HEK293 (cell line): ENCODE results near the gene ATAD1.
A peak's percentile ranks its signal among the peaks of the same experiment; 100 is the strongest.

ENCODE experiments used
- CTCF ChIA-PET: fragments of 350-600 bp; formaldehyde crosslinking; extraction: SDS; loops from one replicate; lab custom pipeline; 2021; ENCODE audit warnings: antibody characterized with exemption; lab: Yijun Ruan, JAX
- POLR2A ChIA-PET: fragments of 300-600 bp; formaldehyde crosslinking; extraction: SDS; loops from one replicate; lab custom pipeline; 2020; ENCODE audit warnings: antibody characterized with exemption, inconsistent platforms; lab: Yijun Ruan, JAX
- H3K27ac ChIP-seq: fragments of 200-500 bp; sonication (Bioruptor generic); 2 replicates; pipeline ENCODE4 v1.5.1; 2014; ENCODE audit warnings: low read depth, low read length, control low read depth, inconsistent platforms; ENCODE audit errors: extremely low read depth
- H3K36me3 ChIP-seq, 2 experiments: fragments of 200-500 bp in 1 of 2; sonication (Bioruptor generic) in 1 of 2; 1 replicate in 1 of 2; 2 replicates in 1 of 2; pipeline ENCODE4 v1.5.1; 2014 to 2017; ENCODE audit warnings: inconsistent platforms in 2 of 2, low read length in 2 of 2; ENCODE audit not compliant: control insufficient read depth in 2 of 2, insufficient read depth in 1 of 2
- H3K4me1 ChIP-seq: fragments of 200-500 bp; sonication (Bioruptor generic); 2 replicates; pipeline ENCODE4 v1.5.1; 2014; ENCODE audit warnings: mild to moderate bottlenecking, low read length, inconsistent platforms; ENCODE audit not compliant: control insufficient read depth, insufficient read depth
- H3K4me3 ChIP-seq: 2 replicates; pipeline ENCODE4 v1.5.1; 2011; ENCODE audit warnings: low read depth, mild to moderate bottlenecking, control low read depth, low read length, moderate library complexity
- H3K9me3 ChIP-seq: fragments of 200-500 bp; sonication (Bioruptor generic); 2 replicates; pipeline ENCODE4 v1.5.1; 2014; ENCODE audit warnings: low read depth, low read length, inconsistent platforms; ENCODE audit not compliant: control insufficient read depth, insufficient read depth
- HOXA7 ChIP-seq: sonication (generic); formaldehyde crosslinking; IDR thresholded peaks from 2 replicates; pipeline ENCODE4 v1.8.1; 2022; ENCODE audit warnings: missing genetic modification reagents, borderline replicate concordance
- INSM2 ChIP-seq: fragments of 450-650 bp; formaldehyde crosslinking; IDR thresholded peaks from 2 replicates; pipeline ENCODE4 v1.5.1; 2016; ENCODE audit warnings: missing biosample characterization, missing genetic modification characterization
- KLF1 ChIP-seq: fragments of 450-650 bp; formaldehyde crosslinking; IDR thresholded peaks from 2 replicates; pipeline ENCODE4 v1.5.1; 2016; ENCODE audit warnings: missing biosample characterization, missing genetic modification characterization
- KLF16 ChIP-seq: fragments of 450-650 bp; formaldehyde crosslinking; IDR thresholded peaks from 2 replicates; pipeline ENCODE4 v1.5.1; 2017; ENCODE audit warnings: missing biosample characterization, missing genetic modification characterization
- MZF1 ChIP-seq: fragments of 450-650 bp; formaldehyde crosslinking; IDR thresholded peaks from 2 replicates; pipeline ENCODE4 v1.5.1; 2017; ENCODE audit warnings: missing biosample characterization, missing genetic modification characterization, borderline replicate concordance
- PBX3 ChIP-seq: sonication (generic); formaldehyde crosslinking; IDR thresholded peaks from 2 replicates; pipeline ENCODE4 v1.8.1; 2022; ENCODE audit warnings: mild to moderate bottlenecking, moderate library complexity, missing genetic modification reagents
- REPIN1 ChIP-seq: fragments of 450-650 bp; formaldehyde crosslinking; IDR thresholded peaks from 2 replicates; pipeline ENCODE4 v1.5.1; 2017; ENCODE audit warnings: missing biosample characterization, missing genetic modification characterization, low read depth
- SP7 ChIP-seq: fragments of 450-650 bp; formaldehyde crosslinking; IDR thresholded peaks from 2 replicates; pipeline ENCODE4 v1.5.1; 2016; ENCODE audit warnings: missing biosample characterization, missing genetic modification characterization
- ZBTB11 ChIP-seq: fragments of 450-650 bp; formaldehyde crosslinking; conservative IDR thresholded peaks from 2 replicates; pipeline ENCODE4 v1.5.1; 2016; ENCODE audit warnings: low read depth, missing biosample characterization, missing genetic modification characterization
- ZBTB26 ChIP-seq: fragments of 450-650 bp; formaldehyde crosslinking; optimal IDR thresholded peaks from 2 replicates; pipeline ENCODE3; 2016; ENCODE audit warnings: missing biosample characterization, mild to moderate bottlenecking, missing genetic modification characterization
- ZBTB8A ChIP-seq: fragments of 450-650 bp; formaldehyde crosslinking; IDR thresholded peaks from 2 replicates; pipeline ENCODE4 v1.5.1; 2016; ENCODE audit warnings: missing biosample characterization, missing genetic modification characterization
- ZNF140 ChIP-seq: fragments of 450-650 bp; formaldehyde crosslinking; IDR thresholded peaks from 2 replicates; pipeline ENCODE4 v1.5.1; 2016; ENCODE audit warnings: missing biosample characterization, missing genetic modification characterization
- ZNF146 ChIP-seq: fragments of 450-650 bp; formaldehyde crosslinking; IDR thresholded peaks from 2 replicates; pipeline ENCODE4 v1.5.1; 2016; ENCODE audit warnings: missing biosample characterization, missing genetic modification characterization
- ZNF214 ChIP-seq: fragments of 450-650 bp; formaldehyde crosslinking; IDR thresholded peaks from 2 replicates; pipeline ENCODE4 v1.5.1; 2017; ENCODE audit warnings: missing biosample characterization, mild to moderate bottlenecking, missing genetic modification characterization, borderline replicate concordance
- ZNF221 ChIP-seq: fragments of 450-650 bp; formaldehyde crosslinking; IDR thresholded peaks from 2 replicates; pipeline ENCODE4 v1.5.1; 2017; ENCODE audit warnings: missing biosample characterization, missing genetic modification characterization, borderline replicate concordance
- ZNF266 ChIP-seq: fragments of 450-650 bp; formaldehyde crosslinking; IDR thresholded peaks from 2 replicates; pipeline ENCODE4 v1.5.1; 2016; ENCODE audit warnings: missing biosample characterization, missing genetic modification characterization, low read depth
- ZNF398 ChIP-seq: fragments of 450-650 bp; formaldehyde crosslinking; IDR thresholded peaks from 2 replicates; pipeline ENCODE4 v1.5.1; 2017; ENCODE audit warnings: missing biosample characterization, missing genetic modification characterization
- ZNF423 ChIP-seq: fragments of 450-650 bp; formaldehyde crosslinking; IDR thresholded peaks from 2 replicates; pipeline ENCODE4 v1.5.1; 2016; ENCODE audit warnings: missing biosample characterization, missing genetic modification characterization
- ZNF521 ChIP-seq: fragments of 450-650 bp; formaldehyde crosslinking; IDR thresholded peaks from 2 replicates; pipeline ENCODE4 v1.5.1; 2017; ENCODE audit warnings: missing biosample characterization, mild to moderate bottlenecking, missing genetic modification characterization
- ZNF654 ChIP-seq: fragments of 450-650 bp; formaldehyde crosslinking; IDR thresholded peaks from 2 replicates; pipeline ENCODE4 v1.5.1; 2016; ENCODE audit warnings: low read depth, missing biosample characterization, missing genetic modification characterization
- ZNF658 ChIP-seq: fragments of 450-650 bp; formaldehyde crosslinking; IDR thresholded peaks from 2 replicates; pipeline ENCODE4; 2016; ENCODE audit warnings: missing biosample characterization, missing genetic modification characterization
- ZNF785 ChIP-seq: fragments of 450-650 bp; formaldehyde crosslinking; IDR thresholded peaks from 2 replicates; pipeline ENCODE4 v1.5.1; 2016; ENCODE audit warnings: missing biosample characterization, missing genetic modification characterization
- ZNF837 ChIP-seq: fragments of 450-650 bp; formaldehyde crosslinking; IDR thresholded peaks from 2 replicates; pipeline ENCODE4 v1.5.1; 2016; ENCODE audit warnings: missing biosample characterization, missing genetic modification characterization
- ZSCAN5A ChIP-seq: fragments of 450-650 bp; formaldehyde crosslinking; IDR thresholded peaks from 2 replicates; pipeline ENCODE4 v1.5.1; 2016; ENCODE audit warnings: missing biosample characterization, missing genetic modification characterization
- TF ChIP-seq, protein P1 (sequence below): IDR thresholded peaks from 2 replicates; pipeline ENCODE4 v1.6.1; 2011; ENCODE audit warnings: mild to moderate bottlenecking, low read depth, low read length, borderline replicate concordance

The ATAD1 gene

DNA sequence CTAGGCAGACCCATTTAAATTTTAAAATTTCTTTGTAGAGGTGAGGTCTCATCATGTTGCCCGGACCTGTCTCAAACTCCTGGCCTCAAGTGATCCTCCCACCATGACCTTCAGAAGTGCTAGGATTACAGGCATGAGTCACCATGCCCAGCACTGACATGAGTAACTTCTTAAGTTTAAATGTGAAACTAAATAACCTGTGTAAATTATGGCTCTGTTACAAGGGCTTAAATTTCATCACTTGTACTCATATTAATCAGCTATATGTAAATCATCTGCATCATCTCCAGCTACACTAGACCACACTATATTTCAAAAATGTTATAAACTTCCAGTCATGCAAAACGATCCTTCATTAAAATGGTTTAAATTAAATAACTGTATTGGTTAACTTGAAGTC, 56.1 kb downstream of the ATAD1 start (continued):
- no peak for TF ChIP-seq ZNF521
- no peak for TF ChIP-seq ZNF785 (tag by site-specific recombination)
- peak; percentile 92; the same call in 1 of the 2 replicates for TF ChIP-seq INSM2 (tag by site-specific recombination)
- TF ChIP-seq ZBTB26, result no peak
- peak; percentile 34; the same call in 1 of the 2 replicates for TF ChIP-seq ZNF398 (tag by site-specific recombination)
- no peak for TF ChIP-seq ZNF266
- TF ChIP-seq ZNF658, result no peak
- no peak for TF ChIP-seq ZNF837 (tag by site-specific recombination)
- TF ChIP-seq ZNF221 (tag by site-specific recombination), result no peak
- TF ChIP-seq REPIN1 (tag by site-specific recombination), result no peak
- TF ChIP-seq MZF1 (tag by site-specific recombination), result no peak
- TF ChIP-seq, protein P1, sequence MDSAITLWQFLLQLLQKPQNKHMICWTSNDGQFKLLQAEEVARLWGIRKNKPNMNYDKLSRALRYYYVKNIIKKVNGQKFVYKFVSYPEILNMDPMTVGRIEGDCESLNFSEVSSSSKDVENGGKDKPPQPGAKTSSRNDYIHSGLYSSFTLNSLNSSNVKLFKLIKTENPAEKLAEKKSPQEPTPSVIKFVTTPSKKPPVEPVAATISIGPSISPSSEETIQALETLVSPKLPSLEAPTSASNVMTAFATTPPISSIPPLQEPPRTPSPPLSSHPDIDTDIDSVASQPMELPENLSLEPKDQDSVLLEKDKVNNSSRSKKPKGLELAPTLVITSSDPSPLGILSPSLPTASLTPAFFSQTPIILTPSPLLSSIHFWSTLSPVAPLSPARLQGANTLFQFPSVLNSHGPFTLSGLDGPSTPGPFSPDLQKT, result no peak
- no peak for TF ChIP-seq ZSCAN5A (tag by site-specific recombination)
- no peak for TF ChIP-seq ZNF140 (tag by site-specific recombination)
- TF ChIP-seq HOXA7, result no peak
- no peak for TF ChIP-seq KLF16
- TF ChIP-seq KLF1 (tag by site-specific recombination), result no peak

DNA sequence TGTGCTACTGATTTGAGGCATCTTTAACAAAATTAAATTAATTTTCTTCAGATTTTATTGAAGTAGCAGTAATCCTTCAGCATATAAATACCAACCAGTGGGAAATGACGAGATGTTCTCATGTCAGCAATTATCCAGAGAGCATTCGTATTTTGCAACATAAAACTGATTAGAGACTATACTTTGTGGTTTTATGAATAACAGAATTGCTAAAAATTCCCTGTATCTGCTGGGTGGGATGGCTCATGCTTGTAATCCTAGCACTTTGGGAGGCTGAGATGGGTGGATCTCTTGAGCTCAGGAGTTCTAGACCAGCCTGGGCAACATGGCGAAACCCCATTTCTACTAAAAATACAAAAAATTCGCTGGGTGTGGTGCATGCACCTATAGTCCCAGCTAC, 56.9 kb downstream of the ATAD1 start:
- Histone ChIP-seq H3K36me3 (peaks cover 7 to 24% of the 10 kb centered on the region in 2 experiments), H3K4me1 (peaks cover 19% of the 10 kb centered on the region), H3K27ac (no peak overlapping the region), H3K9me3 (no peaks in the 10 kb centered on the region), H3K4me3 (no peak overlapping the region)
- ChIA-PET POLR2A (no interaction called here), CTCF (interaction anchor here (0.5 to 1.2 kb wide), 4 partner anchors 12 to 1049 kb away, joined by 3 to 5 read pairs (median 3); no protein-coding TSS in a partner anchor)
- TF ChIP-seq ZBTB11 (tag by site-specific recombination) (no peak), ZNF146 (no peak), ZNF214 (tag by site-specific recombination) (no peak), ZNF140 (tag by site-specific recombination) (no peak), ZNF423 (tag by site-specific recombination) (no peak), PBX3 (CRISPR knock-in tag) (no peak), ZNF654 (tag by site-specific recombination) (no peak), ZBTB8A (tag by site-specific recombination) (no peak), SP7 (0 out of 2 replicates have a peak, but pooled peaks have one; percentile 11)
